HepG2 (cell line): ENCODE results near the gene PDHX. TPM values are rescaled to one million over a fixed set of nuclear protein-coding genes. Genes with fewer than 3 reads are reported as not detected.

Experiments
- ATAC-seq: fragments of 200-7000 bp; cut with Tn5 transposase; 3 replicates; pipeline ENCODE4 v1.9.1; 2020; ENCODE audit warnings: mild to moderate bottlenecking, moderate library complexity
- BruUV-seq: library from RNA; stranded (reverse); fragments of 400-500 nt; replicated peaks from 2 replicates; lab custom pipeline; 2021; lab: Mats Ljungman, UMichigan
- CTCF ChIA-PET: fragments of 300-600 bp; formaldehyde crosslinking; extraction: SDS; loops from one replicate; lab custom pipeline; 2021; ENCODE audit warnings: low total read pairs, inconsistent platforms, low intra/inter-chr PET ratio; lab: Yijun Ruan, JAX
- POLR2A ChIA-PET: fragments of 350-600 bp; sonication (Branson Sonifier 250); formaldehyde crosslinking; loops from one replicate; lab custom pipeline; 2020; ENCODE audit warnings: antibody characterized with exemption, inconsistent platforms; lab: Yijun Ruan, JAX
- DNase-seq: peaks from one replicate; pipeline ENCODE4 v3.0.0-alpha.2; 2015; ENCODE audit warnings: low spot score
- FAIRE-seq: peaks from 3 replicates; lab custom pipeline; 2011; peaks lifted over from hg19 to GRCh38; lab: Jason Lieb, UNC
- H2AFZ ChIP-seq: one replicate; pipeline ENCODE4 v1.6.1; 2011; ENCODE audit warnings: low read length, inconsistent platforms
- H3K27ac ChIP-seq: fragments of 300-600 bp; 3 replicates; pipeline ENCODE4 v1.8.0; 2011; ENCODE audit warnings: mixed run types, mild to moderate bottlenecking, mixed read lengths, low read length, inconsistent platforms; ENCODE audit not compliant: insufficient read depth; ENCODE audit errors: extremely low read length
- H3K27me3 ChIP-seq, 2 experiments: fragments of 200-600 bp in 1 of 2; 2 replicates in 1 of 2; 3 replicates in 1 of 2; pipeline versions ENCODE4 v1.6.0 to v1.8.0; 2011; ENCODE audit warnings: low read length in 2 of 2, mild to moderate bottlenecking in 2 of 2, moderate library complexity in 2 of 2, inconsistent platforms in 1 of 2; ENCODE audit not compliant: insufficient read depth in 2 of 2, control insufficient read depth in 1 of 2
- H3K36me3 ChIP-seq, 2 experiments: fragments of 200-600 bp in 1 of 2; replicated peaks in 1 of 2; 2 replicates in 1 of 2; 3 replicates in 1 of 2; pipeline versions ENCODE4 v1.5.1 to v1.8.0; 2011; ENCODE audit warnings: low read length in 2 of 2, inconsistent platforms in 1 of 2; ENCODE audit not compliant: insufficient read depth in 2 of 2, control insufficient read depth in 1 of 2
- H3K4me1 ChIP-seq: 2 replicates; pipeline ENCODE4 v1.5.1; 2012; ENCODE audit warnings: low read length, inconsistent platforms; ENCODE audit not compliant: insufficient read depth
- H3K4me2 ChIP-seq: 2 replicates; pipeline ENCODE4 v1.6.0; 2011; ENCODE audit warnings: low read depth, low read length, inconsistent platforms
- H3K4me3 ChIP-seq, 3 experiments: fragments of 200-600 bp in 1 of 3; sonication (generic), shearing (Covaris generic) in 1 of 3; replicated peaks in 1 of 3; 2 replicates each; pipeline ENCODE4 v1.5.1; 2011 to 2016; ENCODE audit warnings: low read length in 3 of 3, inconsistent platforms in 2 of 3, low read depth in 2 of 3, mild to moderate bottlenecking in 2 of 3, control low read depth in 1 of 3, mixed read lengths in 1 of 3; ENCODE audit not compliant: insufficient read depth in 1 of 3
- H3K79me2 ChIP-seq: one replicate; pipeline ENCODE4 v1.6.1; 2011; ENCODE audit warnings: low read length, inconsistent platforms; ENCODE audit not compliant: insufficient read depth
- H3K9ac ChIP-seq: 2 replicates; pipeline ENCODE4 v1.6.0; 2011; ENCODE audit warnings: mild to moderate bottlenecking, low read depth, low read length, inconsistent platforms; ENCODE audit not compliant: insufficient read depth
- H3K9me3 ChIP-seq: 2 replicates; pipeline ENCODE4 v1.5.1; 2012; ENCODE audit warnings: mild to moderate bottlenecking, low read length
- H4K20me1 ChIP-seq: 2 replicates; pipeline ENCODE4 v1.6.0; 2011; ENCODE audit warnings: inconsistent platforms, mild to moderate bottlenecking, low read length, moderate library complexity; ENCODE audit not compliant: insufficient read depth
- ARID2 ChIP-seq: sonication (generic); formaldehyde crosslinking; IDR thresholded peaks from 2 replicates; pipeline ENCODE4 v1.8.1; 2022; ENCODE audit warnings: mild to moderate bottlenecking, missing genetic modification reagents, borderline replicate concordance
- ELK4 ChIP-seq: sonication (generic); formaldehyde crosslinking; IDR thresholded peaks from 2 replicates; pipeline ENCODE4 v1.9.0; 2021; ENCODE audit warnings: missing genetic modification reagents, borderline replicate concordance
- FOXP1 ChIP-seq, 2 experiments: fragments of 450-650 bp in 1 of 2; IDR thresholded peaks; 2 replicates each; pipeline ENCODE4 v1.6.1; 2017 to 2018; ENCODE audit warnings: antibody characterized with exemption in 1 of 2
- IKZF4 ChIP-seq: sonication (generic); formaldehyde crosslinking; IDR thresholded peaks from 2 replicates; pipeline ENCODE4 v1.5.1; 2020; ENCODE audit warnings: borderline replicate concordance, mild to moderate bottlenecking, low read depth, missing genetic modification reagents; ENCODE audit errors: not compliant biosample characterization
- NCOA2 ChIP-seq: sonication (generic); formaldehyde crosslinking; IDR thresholded peaks from 2 replicates; pipeline ENCODE4 v1.8.0; 2022; ENCODE audit warnings: inconsistent platforms
- NR2F6 ChIP-seq, 2 experiments: IDR thresholded peaks; 2 replicates each; pipeline ENCODE4 v1.6.1; 2016; ENCODE audit warnings: antibody characterized with exemption in 1 of 2, mild to moderate bottlenecking in 1 of 2
- SALL2 ChIP-seq: sonication (generic); formaldehyde crosslinking; IDR thresholded peaks from 2 replicates; pipeline ENCODE4 v1.8.1; 2023; ENCODE audit warnings: mild to moderate bottlenecking, missing genetic modification reagents, inconsistent platforms
- YY1 ChIP-seq: IDR thresholded peaks from 2 replicates; pipeline ENCODE4 v1.6.1; 2011; ENCODE audit warnings: low read length, low read depth, moderate library complexity, mild to moderate bottlenecking; ENCODE audit not compliant: insufficient read depth, insufficient replicate concordance
- ZNF18 ChIP-seq: sonication (generic); formaldehyde crosslinking; IDR thresholded peaks from 2 replicates; pipeline ENCODE4 v1.8.0; 2022; ENCODE audit warnings: mild to moderate bottlenecking, missing genetic modification reagents; ENCODE audit not compliant: insufficient replicate concordance
- ZNF317 ChIP-seq: sonication (generic); formaldehyde crosslinking; IDR thresholded peaks from 2 replicates; pipeline ENCODE4 v1.5.0; 2020; ENCODE audit warnings: mild to moderate bottlenecking, missing genetic modification reagents
- ZNF33A ChIP-seq: sonication (generic); formaldehyde crosslinking; IDR thresholded peaks from 2 replicates; pipeline ENCODE4 v1.5.1; 2020; ENCODE audit warnings: missing genetic modification reagents, mild to moderate bottlenecking, moderate library complexity, borderline replicate concordance
- ZNF556 ChIP-seq: sonication (generic); formaldehyde crosslinking; IDR thresholded peaks from 2 replicates; pipeline ENCODE4 v1.4.0; 2020; ENCODE audit warnings: mild to moderate bottlenecking, missing genetic modification reagents, borderline replicate concordance
- ZNF784 ChIP-seq: sonication (generic); formaldehyde crosslinking; IDR thresholded peaks from 2 replicates; pipeline ENCODE4 v1.5.1; 2020; ENCODE audit warnings: missing genetic modification reagents, mild to moderate bottlenecking, borderline replicate concordance
- WGBS: methylation state at CpG from one replicate; pipeline ENCODE4 v1.1.6; 2017; ENCODE audit warnings: low lambda C conversion rate; 5-methylcytosine and 5-hydroxymethylcytosine counted together
- in situ Hi-C: cut with HindIII; loops from 2 replicates; pipeline ENCODE4 v1.10.0; 2017; ENCODE audit warnings: low pct_unique_long_range_greater_than_20kb; ENCODE audit not compliant: extremely low pct_ligation_motif_present
- intact Hi-C: fragments of 100-400 bp; cut with micrococcal nuclease; formaldehyde crosslinking; loops from one replicate; pipeline ENCODE4 v1.10.0; 2022; ENCODE audit not compliant: unreplicated experiment
- polyA plus RNA-seq, 8 experiments: library from polyadenylated mRNA; depleted of rRNA in 3 of 8; stranded (reverse) in 7 of 8; unstranded in 1 of 8; fragments of >200 nt; fragmentation: Illumina TruSeq in 4 of 8; extraction: Trizol in 4 of 8; gene quantifications; 2 replicates each; pipeline versions ENCODE4 v1.2.1 to v1.2.3, GENCODE V29; 2011 to 2016; ENCODE audit warnings: low read depth in 4 of 8, missing spikeins in 1 of 8, mixed read lengths in 1 of 8; ENCODE audit not compliant: insufficient read depth in 1 of 8
- total RNA-seq, 5 experiments: library from RNA; depleted of rRNA; stranded (reverse); fragments of >200 nt; fragmentation: Illumina TruSeq; extraction: Trizol; gene quantifications; 2 replicates each; pipeline ENCODE4 v1.2.3, GENCODE V29; 2016; ENCODE audit warnings: low read depth in 1 of 5
- TF ChIP-seq, protein P1 (sequence below): IDR thresholded peaks from 2 replicates; pipeline ENCODE4 v1.4.0; 2020; ENCODE audit warnings: mild to moderate bottlenecking, missing genetic modification reagents

The PDHX gene
- total and polyA plus RNA-seq, 2 of the 13 experiments (the other 11 are each of a cell fraction or from before 2014, with no cell fraction given), result 41.0 to 73.8 TPM

- TF ChIP-seq ZNF18 (CRISPR knock-in tag), result no peak
- no peak for TF ChIP-seq ZNF784 (CRISPR knock-in tag)
These were observed 101.3 kb downstream of the PDHX start (continued) for GRCh38 chr11:35017528-35018342.

GRCh38 chr11:35021589-35021988, 105.2 kb downstream of the PDHX start:
- POLR2A ChIA-PET, result no interaction called here
- no peak for TF ChIP-seq NR2F6 (IDR thresholded peaks at IDR 0.05)
- no peak for TF ChIP-seq NR2F6 (CRISPR knock-in tag; IDR thresholded peaks at IDR 0.05)
- no peak for TF ChIP-seq YY1
- no peak for TF ChIP-seq ZNF317 (CRISPR knock-in tag)
- TF ChIP-seq NCOA2 (CRISPR knock-in tag), result no peak
- no peak for TF ChIP-seq SALL2 (CRISPR knock-in tag)
- TF ChIP-seq IKZF4 (CRISPR knock-in tag), result no peak
- TF ChIP-seq ELK4 (CRISPR knock-in tag), result no peak
- no peak for TF ChIP-seq ZNF556
- no peak for TF ChIP-seq FOXP1 (IDR thresholded peaks at IDR 0.05)
- no peak for TF ChIP-seq FOXP1 (CRISPR knock-in tag; IDR thresholded peaks at IDR 0.05)
- TF ChIP-seq ZNF33A (CRISPR knock-in tag), result no peak
- TF ChIP-seq, protein P1, sequence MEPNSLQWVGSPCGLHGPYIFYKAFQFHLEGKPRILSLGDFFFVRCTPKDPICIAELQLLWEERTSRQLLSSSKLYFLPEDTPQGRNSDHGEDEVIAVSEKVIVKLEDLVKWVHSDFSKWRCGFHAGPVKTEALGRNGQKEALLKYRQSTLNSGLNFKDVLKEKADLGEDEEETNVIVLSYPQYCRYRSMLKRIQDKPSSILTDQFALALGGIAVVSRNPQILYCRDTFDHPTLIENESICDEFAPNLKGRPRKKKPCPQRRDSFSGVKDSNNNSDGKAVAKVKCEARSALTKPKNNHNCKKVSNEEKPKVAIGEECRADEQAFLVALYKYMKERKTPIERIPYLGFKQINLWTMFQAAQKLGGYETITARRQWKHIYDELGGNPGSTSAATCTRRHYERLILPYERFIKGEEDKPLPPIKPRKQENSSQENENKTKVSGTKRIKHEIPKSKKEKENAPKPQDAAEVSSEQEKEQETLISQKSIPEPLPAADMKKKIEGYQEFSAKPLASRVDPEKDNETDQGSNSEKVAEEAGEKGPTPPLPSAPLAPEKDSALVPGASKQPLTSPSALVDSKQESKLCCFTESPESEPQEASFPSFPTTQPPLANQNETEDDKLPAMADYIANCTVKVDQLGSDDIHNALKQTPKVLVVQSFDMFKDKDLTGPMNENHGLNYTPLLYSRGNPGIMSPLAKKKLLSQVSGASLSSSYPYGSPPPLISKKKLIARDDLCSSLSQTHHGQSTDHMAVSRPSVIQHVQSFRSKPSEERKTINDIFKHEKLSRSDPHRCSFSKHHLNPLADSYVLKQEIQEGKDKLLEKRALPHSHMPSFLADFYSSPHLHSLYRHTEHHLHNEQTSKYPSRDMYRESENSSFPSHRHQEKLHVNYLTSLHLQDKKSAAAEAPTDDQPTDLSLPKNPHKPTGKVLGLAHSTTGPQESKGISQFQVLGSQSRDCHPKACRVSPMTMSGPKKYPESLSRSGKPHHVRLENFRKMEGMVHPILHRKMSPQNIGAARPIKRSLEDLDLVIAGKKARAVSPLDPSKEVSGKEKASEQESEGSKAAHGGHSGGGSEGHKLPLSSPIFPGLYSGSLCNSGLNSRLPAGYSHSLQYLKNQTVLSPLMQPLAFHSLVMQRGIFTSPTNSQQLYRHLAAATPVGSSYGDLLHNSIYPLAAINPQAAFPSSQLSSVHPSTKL (CRISPR knock-in tag), result no peak
- no peak for TF ChIP-seq ARID2 (CRISPR knock-in tag)

More at GRCh38 chr11:35021589-35021988, 105.2 kb downstream of the PDHX start:
- no peaks in the 10 kb centered on the region for H3K36me3 ChIP-seq
- no peak overlapping the region for H3K4me2 ChIP-seq
- no peaks in the 10 kb centered on the region for H3K79me2 ChIP-seq
- no peak overlapping the region for H2AFZ ChIP-seq
- H3K27me3 ChIP-seq, result no peaks in the 10 kb centered on the region
- H3K4me1 ChIP-seq, result peaks cover 10% of the 10 kb centered on the region
- CTCF ChIA-PET, result no interaction called here
- H3K9me3 ChIP-seq, result no peaks in the 10 kb centered on the region
- no TSS peak for BruUV-seq
- FAIRE-seq (no peak), DNase-seq (no peak), ATAC-seq (no peak)
- H4K20me1 ChIP-seq, result no peaks in the 10 kb centered on the region
- H3K9ac ChIP-seq, result no peak overlapping the region
- H3K27ac ChIP-seq, result no peak overlapping the region
- in situ Hi-C loops, result no loop called here
- H3K4me3 ChIP-seq, result no peak overlapping the region
- intact Hi-C loops, result no loop called here
- WGBS, result 62% methylated on average over 7 of the region's 8 CpGs
